Activated B cell treated with CpG ODN at 0.5 μM for 24 hours (primary cell): ENCODE measurements around the gene MED6. TPM values are rescaled to one million over a fixed set of nuclear protein-coding genes. Genes with fewer than 3 reads are reported as not detected.

Experiments used
- ATAC-seq: fragments of 200-7000 bp; cut with Tn5 transposase; one replicate; pipeline ENCODE4 v1.10.0; 2021; ENCODE audit warnings: low read depth, mild to moderate bottlenecking, moderate library complexity
- CTCF ChIA-PET: fragments of 350-600 bp; sonication (Branson Sonifier 250); formaldehyde crosslinking; loops from one replicate; lab custom pipeline; 2021; ENCODE audit warnings: antibody characterized with exemption; lab: Charles Lee
- POLR2A ChIA-PET: fragments of 350-600 bp; sonication (Branson Sonifier 250); formaldehyde crosslinking; loops from one replicate; lab custom pipeline; 2021; ENCODE audit warnings: antibody characterized with exemption; lab: Charles Lee
- DNase-seq: peaks from one replicate; pipeline ENCODE4 v3.0.0; 2022
- H3K27ac Mint-ChIP-seq: one replicate; pipeline ENCODE4 v1.8.0; 2020; ENCODE audit warnings: mixed read lengths
- H3K27me3 Mint-ChIP-seq: one replicate; pipeline ENCODE4 v1.8.0; 2021; ENCODE audit warnings: mixed read lengths
- H3K36me3 Mint-ChIP-seq: one replicate; pipeline ENCODE4 v1.8.0; 2021; ENCODE audit warnings: low read depth, mixed read lengths
- H3K4me1 Mint-ChIP-seq: one replicate; pipeline ENCODE4 v1.8.0; 2021; ENCODE audit warnings: mixed read lengths
- H3K4me3 Mint-ChIP-seq: one replicate; pipeline ENCODE4 v1.8.0; 2020; ENCODE audit warnings: mild to moderate bottlenecking, mixed read lengths
- H3K9me3 Mint-ChIP-seq: one replicate; pipeline ENCODE4 v1.8.0; 2020; ENCODE audit warnings: mixed read lengths
- intact Hi-C: fragments of 100-400 bp; cut with micrococcal nuclease; formaldehyde crosslinking; loops from one replicate; pipeline ENCODE4 v1.15.1; 2024
- total RNA-seq: library from RNA; stranded (reverse); gene quantifications from 2 replicates; pipeline ENCODE4 v1.2.3, GENCODE V29; 2022
- TF ChIP-seq, protein P1 (sequence below): fragments of 200-600 bp; IDR thresholded peaks from one replicate; pipeline ENCODE4 v1.8.0; 2022; ENCODE audit warnings: antibody characterized with exemption, mild to moderate bottlenecking

MED6 gene
- total RNA-seq, 1 donor from 2014 or later = 50.5 TPM

DNA sequence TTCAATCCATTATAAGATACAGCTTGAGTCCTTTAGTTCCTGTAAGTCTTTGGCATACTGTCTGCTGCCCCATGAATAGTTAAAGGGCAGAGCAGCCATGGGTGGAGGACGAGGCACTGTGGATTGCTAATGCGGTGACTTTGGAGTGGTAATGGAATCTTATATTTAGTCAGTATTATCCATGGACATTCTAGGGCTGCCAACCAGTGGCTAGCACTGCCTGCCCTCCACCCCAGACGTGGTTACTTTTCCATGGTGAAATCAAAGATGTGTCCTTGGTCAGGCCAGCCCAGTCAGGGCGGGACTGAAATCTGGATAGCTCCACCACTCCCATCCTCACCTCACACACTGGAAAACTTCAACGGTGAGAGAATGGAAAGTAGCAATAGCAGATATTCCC lies 43.5 kb upstream of the MED6 start:
- no peaks in the 10 kb centered on the region for H3K27me3 Mint-ChIP-seq
- H3K4me3 Mint-ChIP-seq = peak overlapping the region; percentile 94
- peak overlapping the region; percentile 91 for H3K27ac Mint-ChIP-seq
- ChIA-PET CTCF (interaction anchor here (0.6 to 4.2 kb wide), 3 partner anchors 43 to 1841 kb away, joined by 3 to 26 read pairs (median 3); no protein-coding TSS in a partner anchor), POLR2A (interaction anchor here (0.5 to 6.5 kb wide), 4 partner anchors 13 to 170 kb away, joined by 6 to 172 read pairs (median 28); partner anchors contain the start of gene MAP3K9)
- no peaks in the 10 kb centered on the region for H3K9me3 Mint-ChIP-seq
- TF ChIP-seq, protein P1, sequence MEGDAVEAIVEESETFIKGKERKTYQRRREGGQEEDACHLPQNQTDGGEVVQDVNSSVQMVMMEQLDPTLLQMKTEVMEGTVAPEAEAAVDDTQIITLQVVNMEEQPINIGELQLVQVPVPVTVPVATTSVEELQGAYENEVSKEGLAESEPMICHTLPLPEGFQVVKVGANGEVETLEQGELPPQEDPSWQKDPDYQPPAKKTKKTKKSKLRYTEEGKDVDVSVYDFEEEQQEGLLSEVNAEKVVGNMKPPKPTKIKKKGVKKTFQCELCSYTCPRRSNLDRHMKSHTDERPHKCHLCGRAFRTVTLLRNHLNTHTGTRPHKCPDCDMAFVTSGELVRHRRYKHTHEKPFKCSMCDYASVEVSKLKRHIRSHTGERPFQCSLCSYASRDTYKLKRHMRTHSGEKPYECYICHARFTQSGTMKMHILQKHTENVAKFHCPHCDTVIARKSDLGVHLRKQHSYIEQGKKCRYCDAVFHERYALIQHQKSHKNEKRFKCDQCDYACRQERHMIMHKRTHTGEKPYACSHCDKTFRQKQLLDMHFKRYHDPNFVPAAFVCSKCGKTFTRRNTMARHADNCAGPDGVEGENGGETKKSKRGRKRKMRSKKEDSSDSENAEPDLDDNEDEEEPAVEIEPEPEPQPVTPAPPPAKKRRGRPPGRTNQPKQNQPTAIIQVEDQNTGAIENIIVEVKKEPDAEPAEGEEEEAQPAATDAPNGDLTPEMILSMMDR = no peak
- intact Hi-C loops = loop anchor here (1.0 kb wide), 1 partner anchor 173 kb away; no protein-coding TSS in a partner anchor
- H3K36me3 Mint-ChIP-seq = peaks cover 23% of the 10 kb centered on the region
- DNase-seq = no peak
- H3K4me1 Mint-ChIP-seq = peaks cover 76% of the 10 kb centered on the region
- ATAC-seq = no peak

DNA sequence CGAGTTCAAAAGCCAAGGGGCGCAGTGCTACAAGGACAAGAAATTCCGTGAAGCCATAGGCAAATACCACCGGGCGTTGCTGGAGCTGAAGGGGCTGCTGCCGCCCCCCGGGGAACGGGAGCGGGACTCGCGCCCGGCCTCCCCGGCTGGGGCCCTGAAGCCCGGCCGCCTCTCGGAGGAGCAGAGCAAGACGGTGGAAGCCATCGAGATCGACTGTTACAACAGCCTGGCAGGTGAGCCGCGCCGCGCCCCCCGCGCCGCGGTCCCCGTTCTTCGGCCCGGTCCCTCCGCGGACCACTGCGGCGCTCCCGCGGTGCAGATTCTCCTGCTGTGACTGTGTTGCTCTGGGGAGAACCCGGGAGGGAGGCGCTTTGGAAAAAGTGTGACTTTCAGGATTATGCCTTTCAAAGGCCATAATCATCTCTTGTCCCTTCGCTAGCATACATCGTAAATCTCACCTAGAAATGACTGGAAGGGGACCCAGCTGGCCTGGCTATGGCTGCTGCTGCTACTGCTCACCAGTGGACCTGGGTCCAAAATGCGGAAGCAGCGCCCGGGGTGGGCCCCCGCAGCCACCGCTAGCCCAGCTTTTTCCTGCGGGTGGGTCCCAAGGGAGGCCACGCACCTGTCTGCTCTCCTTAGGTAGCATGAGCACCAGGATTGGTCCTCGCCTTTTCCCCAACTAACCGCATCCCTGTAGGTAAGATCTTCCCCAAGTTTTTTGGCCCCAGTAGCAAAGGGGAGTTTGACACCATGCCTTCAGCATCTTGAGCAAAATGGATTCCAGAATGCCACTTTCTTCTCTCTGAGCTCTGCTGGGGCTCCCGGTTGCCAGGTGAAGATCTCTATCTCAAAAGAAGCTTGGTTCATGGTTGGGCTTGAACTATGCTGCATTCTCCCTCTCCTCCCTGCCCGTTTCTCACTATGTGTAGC lies 42.1 kb upstream of the MED6 start:
- ATAC-seq (peak; percentile 50), DNase-seq (peak; percentile 65)
- Mint-ChIP-seq H3K27ac (peak overlapping the region; percentile 91), H3K9me3 (no peaks in the 10 kb centered on the region), H3K4me1 (peaks cover 71% of the 10 kb centered on the region), H3K27me3 (no peaks in the 10 kb centered on the region), H3K36me3 (peaks cover 18% of the 10 kb centered on the region), H3K4me3 (peak overlapping the region; percentile 94)
- ChIA-PET CTCF (interaction anchor here (0.8 to 4.2 kb wide), 6 partner anchors 11 to 175 kb away, joined by 3 to 26 read pairs (median 4); no protein-coding TSS in a partner anchor), POLR2A (interaction anchor here (0.8 to 6.5 kb wide), 14 partner anchors 10 to 913 kb away, joined by 3 to 172 read pairs (median 7); partner anchors contain the start of genes MAP3K9, MED6 and PCNX1)
- intact Hi-C loops = loop anchor here (1.0 kb wide), 4 partner anchors 13 to 175 kb away; no protein-coding TSS in a partner anchor
- TF ChIP-seq, protein P1 = no peak

DNA sequence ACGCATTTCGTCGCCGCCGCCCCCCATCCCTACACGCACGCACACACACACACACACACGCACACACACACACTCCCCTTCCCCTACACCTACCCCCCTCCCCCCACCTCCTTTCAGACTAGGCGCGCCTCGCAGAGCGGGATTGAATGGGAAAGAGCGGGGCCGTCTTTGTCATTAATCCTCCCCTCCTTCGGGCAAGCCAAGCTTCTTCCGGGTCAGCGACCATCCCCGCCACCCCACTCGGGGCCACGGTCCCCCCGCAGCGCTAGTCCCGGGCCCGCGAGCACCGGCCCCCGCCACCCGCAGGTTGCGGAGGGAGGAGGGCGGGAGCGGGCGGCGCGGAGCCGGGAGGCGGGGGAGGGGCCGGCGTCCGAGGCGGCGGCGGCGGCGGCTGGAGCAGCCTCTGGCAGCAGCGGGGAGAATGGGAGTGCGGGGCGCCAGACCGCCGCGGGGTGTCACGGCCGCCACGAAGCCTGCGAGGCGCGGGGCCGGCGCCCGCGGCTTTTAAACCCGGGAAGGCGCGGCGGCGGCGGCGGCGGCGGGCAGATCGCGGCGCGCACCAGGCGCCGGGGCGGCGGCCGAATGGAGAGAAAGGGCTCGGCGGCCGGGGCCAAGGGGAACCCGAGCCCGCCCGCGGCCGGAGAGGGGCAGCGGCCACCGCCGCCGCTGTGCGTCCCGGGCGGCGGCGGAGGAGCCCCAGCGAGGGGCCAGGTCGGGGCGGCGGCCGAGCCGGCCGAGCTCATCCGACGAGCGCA lies 41.3 kb upstream of the MED6 start, which contains the start of gene TTC9:
Gene TTC9, plus strand, starts transcription at position 369 of the 755 bp plus-strand sequence. Its CDS starts 214 bp downstream, at position 583.
- CTCF ChIA-PET = interaction anchor here (0.9 to 4.2 kb wide), 6 partner anchors 12 to 176 kb away, joined by 3 to 26 read pairs (median 4); no protein-coding TSS in a partner anchor
- intact Hi-C loops = loop anchor here (1.0 to 2.0 kb wide), 8 partner anchors 14 to 167 kb away; partner anchors contain the start of genes MAP3K9 and MED6

DNA sequence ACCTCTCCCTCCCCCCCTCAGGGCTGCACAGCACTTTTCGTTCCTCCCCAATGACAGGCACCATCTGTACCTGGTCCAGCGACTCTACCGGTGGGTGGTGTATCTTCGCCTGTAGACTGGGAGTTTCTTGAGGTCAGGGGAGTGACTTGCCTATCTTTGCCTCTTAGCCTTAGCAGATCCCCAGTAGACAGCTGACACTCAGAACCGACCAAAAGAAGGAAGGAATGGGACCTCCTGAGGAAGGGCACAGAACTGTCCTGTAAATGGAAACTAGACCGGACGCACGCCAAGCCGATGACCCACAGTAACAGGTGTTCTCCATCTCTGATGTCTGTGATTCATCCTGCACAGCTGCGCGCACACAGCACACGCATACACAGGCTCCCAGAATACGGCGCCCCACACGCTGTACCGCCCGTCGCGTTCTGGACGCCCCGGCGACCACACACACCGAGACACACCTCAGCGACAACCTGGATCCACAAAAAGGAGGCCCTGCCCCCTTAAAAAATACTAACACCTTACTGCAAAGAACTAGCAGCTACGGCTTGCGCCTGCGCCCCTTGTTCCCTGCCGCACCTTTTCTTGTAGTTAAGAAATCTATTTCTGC lies 40.6 kb upstream of the MED6 start:
- H3K4me1 Mint-ChIP-seq = peaks cover 70% of the 10 kb centered on the region
- H3K27me3 Mint-ChIP-seq = no peaks in the 10 kb centered on the region
- H3K27ac Mint-ChIP-seq = peak overlapping the region; percentile 97
- H3K36me3 Mint-ChIP-seq = peaks cover 14% of the 10 kb centered on the region
- POLR2A ChIA-PET = interaction anchor here (0.6 to 6.5 kb wide), 15 partner anchors 8 to 267 kb away, joined by 3 to 172 read pairs (median 8); partner anchors contain the start of genes MAP3K9, MED6 and PCNX1
- ATAC-seq (peak; percentile 64), DNase-seq (peak; percentile 51)
- TF ChIP-seq, protein P1 = no peak
- H3K9me3 Mint-ChIP-seq = peaks cover 4% of the 10 kb centered on the region
- CTCF ChIA-PET = interaction anchor here (0.9 to 4.2 kb wide), 3 partner anchors 25 to 73 kb away, joined by 3 to 26 read pairs (median 3); no protein-coding TSS in a partner anchor
- intact Hi-C loops = loop anchor here (1.0 to 2.0 kb wide), 5 partner anchors 19 to 168 kb away; partner anchors contain the start of genes MAP3K9 and MED6
- peak overlapping the region; percentile 97 for H3K4me3 Mint-ChIP-seq

More for the DNA sequence above, 41.3 kb upstream of the MED6 start, which contains the start of gene TTC9:
- peak; percentile 52 for DNase-seq
- Mint-ChIP-seq H3K27ac (peak within 1 kb of the TSS; percentile 97), H3K27me3 (no peaks in the 10 kb centered on the region), H3K9me3 (no peaks in the 10 kb centered on the region), H3K4me1 (peaks cover 71% of the 10 kb centered on the region), H3K4me3 (peak within 1 kb of the TSS; percentile 97), H3K36me3 (peaks cover 17% of the 10 kb centered on the region)
- POLR2A ChIA-PET = interaction anchor here (0.6 to 6.5 kb wide), 17 partner anchors 9 to 266 kb away, joined by 3 to 172 read pairs (median 7); partner anchors contain the start of genes MAP3K9, MED6 and PCNX1
- TF ChIP-seq, protein P1 = no peak
- peak; percentile 23 for ATAC-seq
